Nephron progenitor cell (in vitro differentiated cells): Measurements from ENCODE around the gene AGBL4.

Experiments used
- DNase-seq: peaks from one replicate; pipeline ENCODE4 v3.0.0; 2021
- H3K27ac Mint-ChIP-seq: 2 replicates; pipeline ENCODE4 v1.8.0; 2021; ENCODE audit warnings: mild to moderate bottlenecking, moderate library complexity, mixed read lengths
- H3K27me3 Mint-ChIP-seq: 2 replicates; pipeline ENCODE4 v1.8.0; 2021; ENCODE audit warnings: mild to moderate bottlenecking, low read depth, mixed read lengths; ENCODE audit not compliant: poor library complexity
- H3K36me3 Mint-ChIP-seq: 2 replicates; pipeline ENCODE4 v1.8.0; 2021; ENCODE audit warnings: low read depth, mixed read lengths
- H3K4me1 Mint-ChIP-seq: 2 replicates; pipeline ENCODE4 v1.8.0; 2021; ENCODE audit warnings: mixed read lengths
- H3K4me3 Mint-ChIP-seq: 2 replicates; pipeline ENCODE4 v1.8.0; 2021; ENCODE audit warnings: mild to moderate bottlenecking, moderate library complexity, mixed read lengths
- H3K9me3 Mint-ChIP-seq: 2 replicates; pipeline ENCODE4 v1.8.0; 2021; ENCODE audit warnings: mild to moderate bottlenecking, moderate library complexity, mixed read lengths
- CTCF ChIP-seq: fragments of 200-600 bp; sonication (generic); IDR thresholded peaks from 2 replicates; pipeline ENCODE4 v1.5.0; 2021; ENCODE audit warnings: antibody characterized with exemption

AGBL4 gene

GRCh38 chr1:49466961-49467360 lies 556.8 kb downstream of the AGBL4 start:
- Mint-ChIP-seq H3K27me3 (no peaks in the 10 kb centered on the region), H3K4me1 (no peaks in the 10 kb centered on the region), H3K27ac (no peak overlapping the region), H3K36me3 (no peaks in the 10 kb centered on the region), H3K9me3 (peaks cover 75% of the 10 kb centered on the region), H3K4me3 (no peak overlapping the region)
- TF ChIP-seq CTCF: no peak
- no peak for DNase-seq

GRCh38 chr1:49465486-49466185 lies 558.1 kb downstream of the AGBL4 start:
- TF ChIP-seq CTCF: no peak
- Mint-ChIP-seq H3K4me3 (no peak overlapping the region), H3K27me3 (no peaks in the 10 kb centered on the region), H3K36me3 (no peaks in the 10 kb centered on the region), H3K27ac (no peak overlapping the region), H3K4me1 (no peaks in the 10 kb centered on the region), H3K9me3 (peaks cover 75% of the 10 kb centered on the region)
- no peak for DNase-seq

GRCh38 chr1:49448200-49448599 lies 575.6 kb downstream of the AGBL4 start:
- no peak for DNase-seq
- Mint-ChIP-seq H3K36me3 (no peaks in the 10 kb centered on the region), H3K4me1 (no peaks in the 10 kb centered on the region), H3K9me3 (peaks cover 93% of the 10 kb centered on the region), H3K27ac (no peak overlapping the region), H3K27me3 (peaks cover 2% of the 10 kb centered on the region), H3K4me3 (no peak overlapping the region)
- TF ChIP-seq CTCF: no peak

GRCh38 chr1:49436865-49437264 lies 586.9 kb downstream of the AGBL4 start:
- TF ChIP-seq CTCF: no peak
- H3K27ac Mint-ChIP-seq: no peak overlapping the region
- no peak overlapping the region for H3K4me3 Mint-ChIP-seq
- no peaks in the 10 kb centered on the region for H3K4me1 Mint-ChIP-seq
- no peaks in the 10 kb centered on the region for H3K27me3 Mint-ChIP-seq
- no peak for DNase-seq
- H3K36me3 Mint-ChIP-seq: no peaks in the 10 kb centered on the region
- peaks cover 83% of the 10 kb centered on the region for H3K9me3 Mint-ChIP-seq

- Mint-ChIP-seq H3K27me3 (no peaks in the 10 kb centered on the region), H3K9me3 (peaks cover 77% of the 10 kb centered on the region), H3K4me1 (no peaks in the 10 kb centered on the region), H3K36me3 (no peaks in the 10 kb centered on the region), H3K4me3 (no peak overlapping the region), H3K27ac (no peak overlapping the region)
- no peak for TF ChIP-seq CTCF
- DNase-seq: no peak
These were observed 588.5 kb downstream of the AGBL4 start for GRCh38 chr1:49435291-49435690.

- Mint-ChIP-seq H3K27ac (no peak overlapping the region), H3K27me3 (no peaks in the 10 kb centered on the region), H3K4me3 (no peak overlapping the region), H3K36me3 (no peaks in the 10 kb centered on the region), H3K9me3 (peaks cover 81% of the 10 kb centered on the region), H3K4me1 (no peaks in the 10 kb centered on the region)
- no peak for DNase-seq
- no peak for TF ChIP-seq CTCF
These were observed 599.0 kb downstream of the AGBL4 start for GRCh38 chr1:49424782-49425181.
